ENCODE results near the gene MGAT3.
A peak's percentile ranks its signal among the peaks of the same experiment; 100 is the strongest.

Gene MGAT3

GRCh38 chr22:39534591-39535356 lies 78.0 kb downstream of the MGAT3 start:
- DNase-seq = peak; percentile 27 to 29

- DNase-seq = no peak
Observed at GRCh38 chr22:39535357-39535725, 78.5 kb downstream of the MGAT3 start.

GRCh38 chr22:39535831-39536449 lies 79.1 kb downstream of the MGAT3 start:
- no peak for DNase-seq

GRCh38 chr22:39536711-39537110 lies 79.9 kb downstream of the MGAT3 start:
- DNase-seq = no peak

- DNase-seq = no peak
Observed at GRCh38 chr22:39537975-39538374, 81.2 kb downstream of the MGAT3 start.
